Prostate gland (tissue), 2 donors: ENCODE data around the gene XPO5.

Experiments
- CTCF ChIP-seq, 4 experiments: fragments of 200-600 bp in 2 of 4; fragments of 450-650 bp in 2 of 4; sonication (generic) in 2 of 4; IDR thresholded peaks; 1 replicate in 3 of 4; 2 replicates in 1 of 4; pipeline ENCODE4 v1.5.1; 2016 to 2019; ENCODE audit warnings: antibody characterized with exemption in 4 of 4, mild to moderate bottlenecking in 2 of 4, moderate library complexity in 2 of 4
- POLR2A ChIP-seq: fragments of 450-650 bp; IDR thresholded peaks from one replicate; pipeline ENCODE4 v1.6.1; 2016; ENCODE audit warnings: antibody characterized with exemption, mild to moderate bottlenecking

GRCh38 chr6:43593938-43594337, 18.1 kb upstream of the XPO5 start:
- TF ChIP-seq CTCF (IDR thresholded peaks at IDR 0.05) (no peak), POLR2A (no peak)
